HEK293T (cell line): Measurements from ENCODE around the gene ZNF69.
A peak's percentile ranks its signal among the peaks of the same experiment; 100 is the strongest.
"Not testable (repeated sequence)": the region's sequence is repeated elsewhere in the genome, so short reads cannot be mapped to it uniquely, and the experiment has no call there.

Source experiments
- CTCF ChIA-PET: fragments of 350-600 bp; formaldehyde crosslinking; extraction: SDS; loops from one replicate; lab custom pipeline; 2021; ENCODE audit warnings: antibody characterized with exemption, inconsistent platforms; lab: Yijun Ruan, JAX
- POLR2A ChIA-PET: fragments of 350-600 bp; formaldehyde crosslinking; extraction: SDS; loops from one replicate; lab custom pipeline; 2020; ENCODE audit warnings: antibody characterized with exemption, inconsistent platforms; lab: Yijun Ruan, JAX
- DNase-seq: peaks from one replicate; pipeline ENCODE4 v3.0.0; 2012; ENCODE audit warnings: mixed read lengths; ENCODE audit errors: extremely low spot score
- ARNT ChIP-seq: fragments of 450-650 bp; IDR thresholded peaks from 2 replicates; pipeline ENCODE4 v1.6.1; 2017; ENCODE audit warnings: mild to moderate bottlenecking
- BHLHE40 ChIP-seq: fragments of 450-650 bp; IDR thresholded peaks from 2 replicates; pipeline ENCODE4 v1.6.1; 2016; ENCODE audit warnings: mild to moderate bottlenecking, moderate library complexity, borderline replicate concordance
- CTBP1 ChIP-seq: fragments of 450-650 bp; IDR thresholded peaks from 2 replicates; pipeline ENCODE4 v1.6.1; 2016; ENCODE audit warnings: borderline replicate concordance
- ELF4 ChIP-seq: fragments of 450-650 bp; IDR thresholded peaks from 2 replicates; pipeline ENCODE4 v1.6.1; 2017; ENCODE audit warnings: antibody characterized with exemption
- FOXA1 ChIP-seq: fragments of 450-650 bp; IDR thresholded peaks from 2 replicates; pipeline ENCODE4 v1.6.1; 2016; ENCODE audit warnings: mild to moderate bottlenecking
- FOXK2 ChIP-seq: fragments of 450-650 bp; IDR thresholded peaks from 2 replicates; pipeline ENCODE4 v1.6.1; 2016; ENCODE audit warnings: mild to moderate bottlenecking
- FOXM1 ChIP-seq: fragments of 450-650 bp; IDR thresholded peaks from 2 replicates; pipeline ENCODE4 v1.6.1; 2017; ENCODE audit warnings: mild to moderate bottlenecking, borderline replicate concordance
- HDGF ChIP-seq: fragments of 450-650 bp; IDR thresholded peaks from 2 replicates; pipeline ENCODE4 v1.6.1; 2017; ENCODE audit warnings: antibody characterized with exemption, borderline replicate concordance
- L3MBTL2 ChIP-seq: fragments of 450-650 bp; conservative IDR thresholded peaks from 2 replicates; pipeline ENCODE4 v1.6.1; 2016; ENCODE audit warnings: mild to moderate bottlenecking
- LEF1 ChIP-seq: fragments of 450-650 bp; IDR thresholded peaks from 2 replicates; pipeline ENCODE4 v1.6.1; 2017; ENCODE audit warnings: mild to moderate bottlenecking, borderline replicate concordance
- NFRKB ChIP-seq: fragments of 450-650 bp; IDR thresholded peaks from 2 replicates; pipeline ENCODE4 v1.6.1; 2016; ENCODE audit warnings: mild to moderate bottlenecking, moderate library complexity
- SP1 ChIP-seq: fragments of 450-650 bp; IDR thresholded peaks from 2 replicates; pipeline ENCODE4 v1.6.1; 2017
- SUZ12 ChIP-seq: fragments of 450-650 bp; IDR thresholded peaks from 2 replicates; pipeline ENCODE4 v1.6.1; 2016; ENCODE audit warnings: mild to moderate bottlenecking
- TARDBP ChIP-seq: fragments of 450-650 bp; IDR thresholded peaks from 2 replicates; pipeline ENCODE4 v1.6.1; 2016
- ZNF384 ChIP-seq: fragments of 450-650 bp; IDR thresholded peaks from 2 replicates; pipeline ENCODE4 v1.6.1; 2016
- TF ChIP-seq, protein P1 (sequence below): fragments of 450-650 bp; IDR thresholded peaks from 2 replicates; pipeline ENCODE4 v1.6.1; 2016

ZNF69 gene

DNA sequence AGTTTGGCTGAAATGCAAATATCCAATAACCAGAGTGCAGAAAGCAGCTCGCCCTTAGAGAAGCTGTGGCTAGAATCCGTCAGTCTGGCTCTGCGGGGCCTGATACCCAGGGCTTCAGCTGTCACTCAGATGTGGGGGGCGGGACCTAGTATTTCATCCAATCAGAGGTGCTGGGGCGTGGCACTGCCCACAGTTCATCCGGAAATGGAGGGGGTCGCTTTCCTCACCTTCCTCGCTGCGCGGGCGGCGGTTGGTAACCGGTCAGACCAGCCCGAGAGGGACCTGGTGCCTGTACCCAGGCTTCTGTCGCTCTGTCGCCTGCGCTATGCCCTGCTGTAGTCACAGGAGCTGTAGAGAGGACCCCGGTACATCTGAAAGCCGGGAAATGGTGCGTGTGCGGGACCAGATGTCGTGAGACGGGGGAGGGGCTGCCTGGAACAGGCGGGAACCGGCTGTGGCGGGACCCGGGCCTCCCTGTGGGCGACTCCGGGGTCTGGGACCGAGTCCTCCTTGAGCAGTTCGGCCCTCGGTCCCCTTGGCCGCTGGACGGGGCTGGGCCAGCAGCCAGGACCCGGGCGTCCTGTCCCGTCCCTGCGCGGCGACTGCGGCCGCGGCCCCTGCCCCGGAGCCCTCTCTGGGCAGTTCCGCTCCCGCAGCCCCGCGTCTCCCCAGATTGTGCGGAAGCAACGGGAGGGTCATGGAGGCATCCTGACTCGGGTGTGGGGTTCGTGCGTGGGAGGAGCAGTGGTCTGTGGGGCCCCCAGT, 37.5 kb downstream of the ZNF69 start, which contains the start of gene ZNF700:
TSS of gene ZNF700 (plus strand) at position 222 of the 765 bp plus-strand sequence. CDS start at position 326, 104 bp downstream.
- TF ChIP-seq FOXK2: no peak
- TF ChIP-seq ELF4: peak; percentile 39; the same call in 1 of the 2 replicates
- TF ChIP-seq ZNF384: no peak
- TF ChIP-seq, protein P1, sequence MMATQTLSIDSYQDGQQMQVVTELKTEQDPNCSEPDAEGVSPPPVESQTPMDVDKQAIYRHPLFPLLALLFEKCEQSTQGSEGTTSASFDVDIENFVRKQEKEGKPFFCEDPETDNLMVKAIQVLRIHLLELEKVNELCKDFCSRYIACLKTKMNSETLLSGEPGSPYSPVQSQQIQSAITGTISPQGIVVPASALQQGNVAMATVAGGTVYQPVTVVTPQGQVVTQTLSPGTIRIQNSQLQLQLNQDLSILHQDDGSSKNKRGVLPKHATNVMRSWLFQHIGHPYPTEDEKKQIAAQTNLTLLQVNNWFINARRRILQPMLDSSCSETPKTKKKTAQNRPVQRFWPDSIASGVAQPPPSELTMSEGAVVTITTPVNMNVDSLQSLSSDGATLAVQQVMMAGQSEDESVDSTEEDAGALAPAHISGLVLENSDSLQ: peak; percentile 98
- TF ChIP-seq L3MBTL2: peak; percentile 88
- peak; percentile 52 for DNase-seq
- ChIA-PET POLR2A (interaction anchor here (0.6 to 1.0 kb wide), 3 partner anchors 8 to 516 kb away, joined by 3 read pairs; partner anchors contain the start of gene ZNF443), CTCF (interaction anchor here (0.6 to 0.8 kb wide), 2 partner anchors 14 to 571 kb away, joined by 3 to 5 read pairs; no protein-coding TSS in a partner anchor)

DNA sequence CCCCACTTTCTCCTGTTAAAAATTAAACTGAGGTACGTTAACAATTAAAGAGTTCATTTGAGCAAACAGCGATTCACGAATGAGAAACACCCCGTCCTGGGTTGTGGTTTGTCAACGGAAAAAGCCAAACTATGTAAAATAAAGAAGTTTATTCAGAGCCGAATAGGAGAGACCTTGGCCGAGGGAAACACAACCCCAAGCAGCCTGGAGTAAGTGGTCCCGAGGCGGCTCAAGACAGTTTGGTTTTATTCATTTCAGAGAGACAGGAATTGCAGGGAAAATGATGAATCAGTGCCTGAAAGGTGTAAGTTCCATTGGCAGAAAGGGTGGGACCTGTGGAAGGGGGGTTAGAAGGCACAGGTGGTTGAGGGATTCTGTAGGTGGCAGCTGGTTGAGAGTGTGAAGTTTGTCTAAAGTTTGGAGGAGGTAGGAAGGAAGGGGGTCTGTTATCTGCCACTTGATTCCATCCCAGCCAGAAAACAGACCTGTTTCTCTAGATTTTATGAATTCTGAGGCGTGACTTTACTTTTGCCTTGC, 38.1 kb downstream of the ZNF69 start:
- DNase-seq, POLR2A ChIA-PET, CTCF ChIA-PET: not testable (repeated sequence)

DNA sequence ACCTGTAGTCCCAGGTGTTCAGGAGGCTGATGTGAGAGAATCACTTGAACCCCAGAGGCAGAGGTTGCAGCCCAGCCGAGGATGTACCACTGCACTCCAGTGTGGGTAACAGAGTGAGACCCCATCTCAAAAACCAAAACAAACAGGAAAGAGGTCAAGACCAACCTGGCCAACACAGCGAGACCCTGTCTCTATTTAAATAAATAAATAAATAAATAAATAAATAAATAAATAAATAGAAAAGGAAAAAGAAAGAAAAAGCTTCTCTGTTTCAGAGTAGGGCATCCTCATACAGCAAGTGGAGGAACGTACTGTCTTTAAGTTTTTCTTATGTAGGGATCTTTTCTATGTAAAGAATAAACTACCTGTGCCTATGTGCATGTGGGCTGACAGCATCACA, 39.6 kb downstream of the ZNF69 start:
- ChIA-PET POLR2A (no interaction called here), CTCF (no interaction called here)
- DNase-seq: no peak
- no peak for TF ChIP-seq FOXA1
- TF ChIP-seq BHLHE40: no peak
- TF ChIP-seq ZNF384: no peak
- TF ChIP-seq SP1: no peak
- no peak for TF ChIP-seq SUZ12
- no peak for TF ChIP-seq HDGF

DNA sequence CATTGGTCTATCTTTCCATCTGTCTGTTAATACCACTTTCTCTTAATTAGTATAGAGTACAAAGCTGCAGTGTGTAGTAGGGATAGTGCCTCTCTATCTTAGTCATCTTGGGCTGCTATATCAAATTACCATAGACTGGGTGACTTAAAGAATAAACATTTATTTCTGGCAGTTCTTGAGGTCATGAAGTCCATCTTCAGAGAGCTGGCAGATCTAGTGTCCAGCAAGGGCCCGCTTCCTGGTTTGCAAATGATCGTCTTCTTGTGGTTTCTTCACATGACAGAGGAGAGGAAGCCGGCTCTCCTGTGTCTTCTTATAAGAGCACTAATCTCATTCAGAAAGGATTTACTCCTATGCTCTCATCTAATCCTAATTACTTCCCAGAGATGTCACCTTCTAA, 43.5 kb downstream of the ZNF69 start:
- no peak for DNase-seq
- CTCF ChIA-PET: no interaction called here
- TF ChIP-seq HDGF: no peak
- TF ChIP-seq TARDBP: no peak
- TF ChIP-seq CTBP1: no peak
- no peak for TF ChIP-seq NFRKB
- TF ChIP-seq ELF4: no peak
- TF ChIP-seq ZNF384: no peak
- TF ChIP-seq BHLHE40: no peak
- TF ChIP-seq SUZ12: no peak
- no peak for TF ChIP-seq ARNT
- POLR2A ChIA-PET: no interaction called here

DNA sequence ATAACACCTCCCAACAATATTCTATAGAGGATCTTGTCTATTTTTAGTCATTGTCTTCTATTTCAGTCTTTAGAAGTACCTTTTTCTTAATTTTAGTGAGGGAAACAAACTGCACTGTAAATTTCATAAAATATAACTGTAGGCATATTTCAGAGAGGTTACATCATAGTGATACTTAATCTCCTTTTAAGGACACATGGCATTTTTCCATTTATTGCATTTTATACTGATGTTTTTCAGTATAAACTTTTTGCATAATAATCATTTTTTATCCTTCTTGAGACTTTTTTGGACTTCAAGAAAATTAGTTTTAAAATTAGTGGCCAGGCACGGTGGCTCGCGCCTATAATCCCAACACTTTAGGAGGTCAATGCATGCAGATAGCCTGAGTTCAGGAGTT, 43.9 kb downstream of the ZNF69 start:
- CTCF ChIA-PET: no interaction called here

DNA sequence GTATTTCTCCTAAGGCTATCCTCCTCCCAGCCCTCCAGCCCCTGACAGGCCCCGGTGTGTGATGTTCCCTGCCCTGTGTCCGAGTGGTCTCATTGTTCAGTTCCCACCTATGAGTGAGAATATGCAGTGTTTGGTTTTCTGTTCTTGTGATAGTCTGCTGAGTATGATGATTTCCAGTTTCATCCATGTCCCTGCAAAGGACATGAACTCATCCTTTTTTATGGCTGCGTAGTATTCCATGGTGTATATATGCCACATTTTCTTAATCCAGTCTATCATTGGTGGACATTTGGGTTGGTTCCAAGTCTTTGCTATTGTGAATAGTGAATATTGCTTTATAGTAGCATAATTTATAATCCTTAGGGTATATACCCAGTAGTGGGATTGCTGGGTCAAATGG, 48.2 kb downstream of the ZNF69 start:
- POLR2A ChIA-PET, CTCF ChIA-PET: not testable (repeated sequence)

More for the DNA sequence above, 43.9 kb downstream of the ZNF69 start:
- TF ChIP-seq SP1 (no peak), ARNT (no peak), HDGF (no peak), LEF1 (no peak), ELF4 (no peak), CTBP1 (no peak), FOXM1 (no peak), FOXK2 (no peak), TARDBP (no peak), SUZ12 (no peak), ZNF384 (no peak), NFRKB (no peak), L3MBTL2 (no peak), BHLHE40 (no peak), FOXA1 (no peak)
- TF ChIP-seq, protein P1: no peak
- POLR2A ChIA-PET: no interaction called here
- DNase-seq: no peak

DNA sequence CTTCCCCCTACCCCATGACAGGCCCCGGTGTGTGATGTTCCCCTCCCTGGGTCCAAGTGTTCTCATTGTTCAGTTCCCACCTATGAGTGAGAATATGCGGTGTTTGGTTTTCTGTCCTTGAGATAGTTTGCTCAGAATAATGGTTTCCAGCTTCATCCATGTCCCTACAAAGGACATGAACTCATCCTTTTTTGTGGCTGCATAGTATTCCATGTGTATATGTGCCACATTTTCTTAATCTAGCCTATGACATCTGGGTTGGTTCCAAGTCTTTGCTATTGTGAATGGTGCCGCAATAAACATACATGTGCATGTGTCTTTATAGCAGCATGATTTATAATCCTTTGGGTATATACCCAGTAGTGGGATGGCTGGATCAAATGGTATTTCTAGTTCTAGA, 50.8 kb downstream of the ZNF69 start:
- POLR2A ChIA-PET, CTCF ChIA-PET, DNase-seq: not testable (repeated sequence)

More for the DNA sequence above, 48.2 kb downstream of the ZNF69 start:
- DNase-seq: not testable (repeated sequence)

DNA sequence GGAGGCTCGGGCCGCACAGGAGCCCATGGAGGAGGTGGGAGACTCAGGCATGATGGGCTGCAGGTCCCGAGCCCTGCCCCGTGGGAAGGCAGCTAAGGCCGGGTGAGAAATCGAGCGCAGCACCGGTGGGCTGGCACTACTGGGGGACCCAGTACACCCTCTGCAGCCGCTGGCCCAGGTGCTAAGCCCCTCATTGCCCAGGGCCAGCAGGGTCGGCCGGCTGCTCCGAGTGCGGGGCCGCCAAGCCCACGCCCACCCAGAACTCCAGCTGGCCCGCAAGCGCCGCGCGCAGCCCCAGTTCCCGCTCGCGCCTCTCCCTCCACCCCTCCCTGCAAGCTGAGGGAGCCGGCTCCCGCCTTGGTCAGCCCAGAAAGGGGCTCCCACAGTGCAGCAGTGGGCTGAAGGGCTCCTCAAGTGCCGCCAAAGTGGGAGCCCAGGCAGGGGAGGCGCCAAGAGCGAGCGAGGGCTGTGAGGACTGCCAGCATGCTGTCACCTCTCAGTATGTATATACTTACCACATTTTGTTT, 53.8 kb downstream of the ZNF69 start:
- CTCF ChIA-PET, DNase-seq, POLR2A ChIA-PET: not testable (repeated sequence)
